HTR-8/SVneo (cell line): ENCODE measurements around the gene ZDHHC14.

ENCODE experiments used
- DNase-seq: peaks from one replicate; pipeline ENCODE4 v3.0.0; 2011; ENCODE audit warnings: low spot score, mixed read lengths; ENCODE audit not compliant: insufficient read length
- FAIRE-seq: peaks from 2 replicates; lab custom pipeline; 2011; peaks lifted over from hg19 to GRCh38; lab: Jason Lieb, UNC

Gene ZDHHC14

GRCh38 chr6:157649311-157650260 is 268.6 kb downstream of the ZDHHC14 start:
- DNase-seq (no peak), FAIRE-seq (no peak)

DNA sequence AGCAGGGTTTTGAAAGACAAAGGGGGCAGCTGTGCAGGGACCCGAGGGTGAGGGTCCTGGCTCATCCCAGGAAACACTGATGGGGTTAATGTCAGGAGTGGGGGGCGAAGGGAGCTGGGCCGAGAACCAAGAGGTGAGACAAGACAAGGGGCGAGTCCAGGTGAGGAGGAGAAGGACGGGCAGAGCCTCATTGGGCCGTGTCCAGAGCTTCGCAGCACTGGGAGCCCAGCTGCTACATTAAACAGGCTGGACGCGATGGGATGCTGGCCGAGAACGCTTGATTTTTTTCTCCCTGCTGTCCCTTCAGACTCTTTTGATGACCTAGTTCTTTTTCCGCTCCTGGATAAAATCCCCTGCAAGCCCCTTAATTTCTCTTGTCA is 269.3 kb downstream of the ZDHHC14 start:
- FAIRE-seq (no peak), DNase-seq (no peak)

GRCh38 chr6:157650801-157651200 is 269.8 kb downstream of the ZDHHC14 start:
- DNase-seq (no peak), FAIRE-seq (no peak)

GRCh38 chr6:157651731-157652490 is 270.9 kb downstream of the ZDHHC14 start:
- DNase-seq (no peak), FAIRE-seq (no peak)

DNA sequence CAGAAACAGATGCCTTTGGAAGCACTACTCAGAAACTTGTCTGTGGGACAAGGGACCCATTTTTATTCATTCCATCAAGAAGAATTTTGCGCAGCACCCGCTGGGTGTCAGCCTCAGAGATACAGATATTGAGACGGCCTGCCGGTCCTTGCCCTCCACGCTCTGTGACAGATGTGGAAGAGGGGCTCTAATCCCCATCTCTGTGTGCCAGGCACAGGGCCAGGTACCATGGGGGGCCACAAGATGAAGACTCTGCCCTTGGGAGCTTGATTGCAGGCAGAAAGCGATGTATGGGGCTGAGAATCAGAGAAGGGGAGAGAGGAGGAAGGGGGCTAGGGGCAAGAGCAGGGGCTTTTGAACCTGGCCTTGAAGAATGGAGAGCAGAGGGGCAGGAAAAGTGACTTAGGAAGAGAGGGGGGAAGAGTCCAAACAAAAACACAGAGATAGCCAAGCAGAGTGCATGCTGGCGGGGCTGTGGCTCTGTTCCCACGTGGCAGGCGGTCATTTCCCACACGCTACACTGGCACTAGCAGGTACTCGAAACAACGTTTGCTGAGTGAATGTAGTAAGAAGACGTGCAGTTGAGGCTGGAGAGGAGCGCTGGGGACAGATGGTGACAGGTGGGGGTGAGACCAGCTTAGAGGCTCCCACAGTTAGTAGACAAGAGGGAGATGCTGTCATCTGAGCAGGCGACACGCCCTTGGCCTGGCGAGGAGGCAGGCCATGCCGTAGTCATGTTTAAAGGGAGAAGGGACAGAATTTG is 271.8 kb downstream of the ZDHHC14 start:
- FAIRE-seq = no peak
- DNase-seq = no peak

GRCh38 chr6:157653521-157653920 is 272.5 kb downstream of the ZDHHC14 start:
- no peak for FAIRE-seq
- DNase-seq = no peak

DNA sequence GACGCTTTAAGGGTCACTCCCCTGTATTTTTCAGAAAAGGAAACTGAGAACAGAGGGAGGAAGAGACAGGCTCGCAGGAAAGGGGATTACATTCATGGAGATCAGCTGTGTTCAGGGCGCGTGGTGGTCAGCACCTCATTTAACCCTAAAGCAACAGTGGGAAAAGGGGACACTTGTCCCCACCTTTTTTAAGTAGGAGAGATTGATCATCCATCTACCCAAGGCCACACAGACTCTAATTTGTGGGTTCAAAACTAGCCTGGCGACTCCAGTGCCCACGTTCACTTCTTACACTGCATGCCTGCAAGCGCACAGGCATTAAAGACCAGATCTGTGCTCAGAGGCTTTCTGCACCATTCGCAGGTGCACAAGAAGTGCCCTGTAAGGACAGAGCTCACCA is 274.1 kb downstream of the ZDHHC14 start:
- FAIRE-seq = no peak
- DNase-seq = no peak

DNA sequence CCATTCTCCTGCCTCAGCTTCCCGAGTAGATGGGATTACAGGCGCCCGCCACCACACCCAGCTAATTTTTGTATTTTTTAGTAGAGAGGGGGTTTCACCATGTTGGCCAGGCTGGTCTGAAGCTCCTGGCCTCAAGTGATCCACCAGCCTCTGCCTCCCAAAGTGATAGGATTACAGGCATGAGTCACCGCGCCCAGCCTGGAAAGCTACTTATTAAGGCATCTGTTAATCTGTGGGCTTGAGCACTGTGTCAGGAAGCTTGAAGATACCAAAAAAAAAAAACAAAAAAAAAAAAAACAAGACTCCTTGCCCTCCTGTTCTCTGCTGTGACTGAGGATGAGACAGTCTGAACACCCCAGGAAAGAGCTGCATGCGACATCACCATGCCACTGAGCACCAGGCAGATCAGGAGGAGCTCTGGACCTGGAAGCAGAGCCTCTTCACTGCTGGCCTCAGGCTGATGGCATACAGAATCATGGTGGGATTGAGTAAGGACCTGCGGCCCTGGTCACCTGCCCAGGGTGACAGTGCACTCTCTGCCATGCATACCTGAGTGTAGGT is 275.5 kb downstream of the ZDHHC14 start:
- FAIRE-seq (no peak), DNase-seq (peak; percentile 20)

GRCh38 chr6:157657754-157658153 is 276.8 kb downstream of the ZDHHC14 start:
- FAIRE-seq (no peak), DNase-seq (no peak)

- FAIRE-seq (no peak), DNase-seq (no peak)
Measured at GRCh38 chr6:157658301-157658700, 277.3 kb downstream of the ZDHHC14 start.

DNA sequence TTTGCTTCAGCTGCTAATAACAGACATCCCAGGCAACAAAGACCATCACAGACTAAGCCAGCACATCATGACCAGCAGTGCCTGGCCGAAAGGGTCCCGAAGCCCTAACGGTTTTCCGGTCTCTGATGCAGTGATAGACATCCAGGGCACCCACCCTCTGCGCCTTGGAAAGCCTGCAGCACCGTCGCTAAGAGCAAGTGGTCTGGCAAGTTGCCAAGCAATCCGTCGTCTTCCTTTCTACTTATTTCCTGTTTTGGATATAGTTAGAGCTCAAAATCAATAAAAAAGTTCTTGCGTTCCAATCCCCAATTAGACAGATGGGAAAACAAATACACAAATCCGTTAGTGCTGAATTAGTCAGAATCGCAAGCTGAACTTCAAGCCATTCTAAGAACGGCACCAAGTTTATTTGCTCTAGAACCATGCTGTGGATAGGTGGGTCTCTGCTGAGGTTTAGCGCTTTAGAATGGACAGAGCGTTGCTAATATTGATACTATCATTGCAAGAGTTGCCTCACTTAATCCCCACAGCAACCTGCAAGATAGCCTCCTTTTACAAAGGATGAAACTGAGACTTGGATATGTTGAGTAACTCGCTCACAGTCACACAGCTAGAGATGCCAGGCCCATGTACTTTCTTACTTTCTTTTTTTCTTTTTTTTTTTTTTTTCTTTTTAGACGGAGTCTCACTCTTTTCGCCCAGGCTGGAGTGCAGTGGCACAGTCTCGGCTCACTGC is 278.7 kb downstream of the ZDHHC14 start:
- FAIRE-seq (no peak), DNase-seq (no peak)

GRCh38 chr6:157660414-157660813 is 279.4 kb downstream of the ZDHHC14 start:
- no peak for DNase-seq
- no peak for FAIRE-seq

DNA sequence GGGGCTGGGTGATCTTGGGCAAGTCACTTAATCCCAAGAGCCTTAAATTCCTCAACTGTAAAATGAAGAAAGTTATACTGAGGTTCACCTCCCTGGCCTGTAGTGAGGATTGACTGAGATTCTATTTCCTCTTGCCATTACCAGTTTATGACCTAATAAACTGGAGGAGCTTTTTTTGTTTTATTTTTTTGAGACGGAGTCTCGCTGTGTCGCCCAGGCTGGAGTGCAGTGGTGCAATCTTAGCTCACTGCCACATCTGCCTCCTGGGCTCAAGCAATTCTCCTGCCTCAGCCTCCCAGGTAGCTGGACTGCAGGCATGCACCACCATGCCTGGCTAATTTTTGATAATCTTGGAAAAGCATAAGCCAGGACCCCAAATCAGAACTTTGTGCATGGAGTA is 280.7 kb downstream of the ZDHHC14 start:
- DNase-seq = no peak
- FAIRE-seq = no peak

GRCh38 chr6:157663261-157663660 is 282.3 kb downstream of the ZDHHC14 start:
- no peak for FAIRE-seq
- no peak for DNase-seq

DNA sequence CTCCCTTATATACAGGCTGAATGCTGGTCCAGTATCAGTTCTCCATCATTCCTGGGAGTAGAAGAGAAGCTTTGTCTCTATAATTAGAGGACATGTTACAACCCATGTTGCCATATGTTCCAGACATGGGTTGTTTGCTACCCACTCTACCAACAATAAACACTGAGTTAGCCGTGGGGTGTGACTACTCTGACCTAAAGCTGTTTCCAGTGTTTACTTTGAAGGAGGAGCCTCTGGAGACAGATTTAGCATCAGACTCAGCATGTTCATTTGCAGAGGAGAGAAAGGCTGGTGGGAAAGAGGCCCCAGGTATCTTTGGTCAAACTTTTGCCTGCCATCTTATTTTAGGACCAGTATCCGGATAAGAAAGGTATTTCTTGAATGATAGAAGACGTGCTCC is 284.2 kb downstream of the ZDHHC14 start:
- DNase-seq = no peak
- no peak for FAIRE-seq

DNA sequence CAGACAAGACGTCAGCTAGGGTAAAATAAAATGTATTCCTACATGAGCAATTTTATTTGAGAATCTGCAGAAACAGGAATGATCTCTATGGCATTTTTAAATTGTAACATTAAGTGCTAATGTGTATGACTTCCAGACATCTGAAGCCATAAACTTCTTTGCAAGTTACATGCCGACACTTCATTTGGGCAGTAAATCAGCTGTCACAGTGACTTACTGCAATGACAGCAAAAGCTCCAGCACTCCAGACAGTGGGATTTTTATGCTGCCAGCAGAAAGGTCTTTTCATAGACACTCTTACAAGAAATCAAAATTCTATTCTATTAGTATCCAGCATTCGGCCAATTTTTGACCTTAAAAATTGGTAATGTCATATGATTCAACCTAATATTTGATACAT is 285.7 kb downstream of the ZDHHC14 start:
- no peak for FAIRE-seq
- no peak for DNase-seq

- DNase-seq (peak; percentile 58), FAIRE-seq (no peak)
Measured at GRCh38 chr6:157667211-157668008, 286.4 kb downstream of the ZDHHC14 start.

- DNase-seq (no peak), FAIRE-seq (no peak)
Measured at GRCh38 chr6:157668009-157668401, 287.0 kb downstream of the ZDHHC14 start.

DNA sequence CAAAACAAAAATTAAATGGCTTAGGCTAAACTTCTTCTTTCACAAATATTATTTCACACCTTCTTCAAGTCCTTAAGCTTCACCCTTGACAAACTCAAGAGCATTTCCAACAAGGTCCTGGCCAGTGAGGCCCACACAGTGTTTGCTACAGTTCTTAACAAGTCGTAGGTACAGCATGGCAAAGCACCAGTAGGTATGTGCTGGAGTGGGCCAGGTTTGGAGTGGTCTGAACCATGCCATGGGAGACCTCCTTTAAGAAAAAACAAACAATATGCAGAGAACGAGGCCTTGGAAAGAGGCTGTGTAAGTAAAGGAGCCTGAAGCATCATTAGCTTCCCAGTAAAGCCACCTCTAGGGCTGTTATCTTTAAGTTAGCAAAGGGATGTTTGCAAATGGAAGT is 287.7 kb downstream of the ZDHHC14 start:
- DNase-seq (no peak), FAIRE-seq (no peak)
